Epithelial cell of esophagus (primary cell): ENCODE data around the gene PFKFB3.
"Not testable (repeated sequence)": the region's sequence is repeated elsewhere in the genome, so short reads cannot be mapped to it uniquely, and the experiment has no call there.

Experiments used
- DNase-seq: peaks from one replicate; pipeline ENCODE4 v3.0.0; 2010; ENCODE audit warnings: low read depth
- H3K4me3 ChIP-seq: 2 replicates; pipeline ENCODE4 v1.5.1; 2011; ENCODE audit warnings: mild to moderate bottlenecking, low read length, control low read depth
- CTCF ChIP-seq: IDR thresholded peaks from 2 replicates; pipeline ENCODE4 v1.5.1; 2011; ENCODE audit warnings: low read depth, mild to moderate bottlenecking, low read length, control low read depth, inconsistent platforms; ENCODE audit not compliant: insufficient read depth; ENCODE audit errors: missing control alignments

The PFKFB3 gene

GRCh38 chr10:6201516-6201975 lies 1.2 kb upstream of the PFKFB3 start:
- peak; percentile 82 for DNase-seq
- TF ChIP-seq CTCF = no peak
- peak overlapping the region; percentile 40 for H3K4me3 ChIP-seq

- H3K4me3 ChIP-seq = peak overlapping the region; percentile 40
- no peak for TF ChIP-seq CTCF
- no peak for DNase-seq
These were observed 541 bp upstream of the PFKFB3 start for GRCh38 chr10:6202098-6202683.

- TF ChIP-seq CTCF = peak; percentile 1
- H3K4me3 ChIP-seq = peak overlapping the region; percentile 66
- DNase-seq = peak; percentile 57
These were observed 765 bp downstream of the PFKFB3 start for GRCh38 chr10:6203331-6204062.

- peak overlapping the region; percentile 66 for H3K4me3 ChIP-seq
- peak; percentile 70 for DNase-seq
- no peak for TF ChIP-seq CTCF
These were observed 1.3 kb downstream of the PFKFB3 start for GRCh38 chr10:6204063-6204340.

DNA sequence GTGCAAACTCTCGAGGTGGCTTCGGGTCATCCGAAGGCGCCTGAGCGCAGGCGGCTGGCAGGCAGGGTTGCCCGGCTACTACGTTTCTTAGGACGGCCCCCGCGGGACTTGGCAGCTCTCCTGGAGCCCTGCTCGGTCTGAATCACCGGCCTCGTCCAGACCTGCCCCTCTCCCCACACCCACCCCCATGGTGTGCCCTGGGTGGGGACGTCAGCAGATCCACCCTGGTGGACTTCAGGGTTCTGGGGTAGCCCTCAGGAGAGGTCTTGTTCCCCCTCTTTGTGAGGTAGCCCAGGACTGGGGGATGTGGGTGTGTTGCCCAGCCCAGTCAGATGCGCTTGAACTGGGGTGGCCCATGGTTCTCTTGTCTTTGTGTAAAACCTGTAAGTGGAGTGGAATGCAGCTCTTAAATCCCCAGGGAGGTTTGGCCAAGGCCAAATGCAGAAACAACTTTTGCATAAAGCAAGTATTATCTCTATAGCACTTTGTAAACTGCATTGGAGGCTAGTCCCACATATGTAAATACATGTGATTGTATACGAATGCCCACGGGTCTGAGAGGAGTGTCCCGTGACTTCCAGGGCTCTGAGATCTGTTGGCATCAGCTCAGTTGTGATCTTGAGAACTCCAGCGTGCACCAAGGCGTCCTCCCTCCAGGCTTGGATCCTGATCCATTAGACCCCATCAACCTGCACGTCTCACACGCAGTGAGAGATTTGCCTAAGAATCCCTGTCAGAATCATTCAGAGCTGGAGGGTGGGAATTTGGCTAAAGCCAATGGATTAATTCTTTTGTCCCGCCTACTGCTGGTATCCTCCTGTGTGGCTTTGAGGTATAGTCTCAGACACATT lies 1.8 kb downstream of the PFKFB3 start:
- no peak for TF ChIP-seq CTCF
- DNase-seq = peak; percentile 96
- peak overlapping the region; percentile 66 for H3K4me3 ChIP-seq

DNA sequence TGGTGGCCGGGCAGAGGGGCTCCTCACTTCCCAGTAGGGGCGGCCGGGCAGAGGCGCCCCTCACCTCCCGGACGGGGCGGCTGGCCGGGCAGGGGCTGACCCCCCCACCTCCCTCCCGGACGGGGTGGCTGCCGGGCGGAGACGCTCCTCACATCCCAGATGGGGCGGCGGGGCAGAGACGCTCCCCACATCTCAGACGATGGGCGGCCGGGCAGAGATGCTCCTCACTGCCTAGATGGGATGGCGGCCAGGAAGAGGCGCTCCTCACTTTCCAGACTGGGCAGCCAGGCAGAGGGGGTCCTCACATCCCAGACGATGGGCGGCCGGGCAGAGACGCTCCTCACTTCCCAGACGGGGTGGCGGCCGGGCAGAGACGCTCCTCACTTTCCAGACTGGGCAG lies 3.8 kb downstream of the PFKFB3 start:
- not testable (repeated sequence) for H3K4me3 ChIP-seq, DNase-seq

DNA sequence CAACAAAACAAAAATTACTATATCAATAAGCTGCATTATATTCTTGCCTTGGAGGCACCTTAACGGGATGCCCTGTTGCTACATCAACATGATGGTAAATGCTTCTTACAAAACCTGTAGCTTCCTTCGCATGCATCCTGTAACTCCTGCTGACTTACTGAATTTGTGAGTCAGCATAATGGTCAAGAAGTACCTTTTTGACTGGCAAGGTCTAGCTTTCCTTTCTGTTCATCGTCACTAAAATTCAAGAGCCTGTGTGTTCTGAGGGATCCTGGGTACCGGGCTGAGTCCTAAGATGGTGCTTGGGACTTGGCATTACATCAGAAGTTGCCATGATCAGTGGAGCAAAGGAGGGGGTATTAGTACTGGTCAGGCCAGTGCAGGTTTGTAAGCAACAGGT lies 4.9 kb downstream of the PFKFB3 start:
- no peak for TF ChIP-seq CTCF
- DNase-seq = peak; percentile 27
- H3K4me3 ChIP-seq = no peak overlapping the region
